ENCODE data around the gene MKLN1.
"Not testable (repeated sequence)": the region's sequence is repeated elsewhere in the genome, so short reads cannot be mapped to it uniquely, and the experiment has no call there.

MKLN1 gene

DNA sequence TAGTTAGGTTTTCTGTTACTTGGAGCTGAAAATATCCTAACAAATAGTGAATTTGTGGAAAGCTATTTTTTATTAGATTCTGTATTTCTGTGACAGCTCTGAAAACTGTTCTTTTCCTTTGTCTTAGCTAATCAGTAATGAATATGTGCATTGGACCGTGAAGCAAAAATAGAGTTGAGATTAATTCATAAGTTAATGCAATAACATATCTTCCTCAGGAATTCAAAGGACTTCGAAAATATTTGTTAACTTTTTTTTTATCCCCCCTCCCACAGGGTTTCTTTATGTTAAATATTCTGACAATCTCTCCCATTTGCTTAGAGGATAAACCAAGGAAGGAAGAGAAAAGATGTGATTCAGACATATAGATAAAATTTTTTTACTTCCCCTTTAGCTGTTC, 127.3 kb downstream of the MKLN1 start:
- TF ChIP-seq, protein P1, sequence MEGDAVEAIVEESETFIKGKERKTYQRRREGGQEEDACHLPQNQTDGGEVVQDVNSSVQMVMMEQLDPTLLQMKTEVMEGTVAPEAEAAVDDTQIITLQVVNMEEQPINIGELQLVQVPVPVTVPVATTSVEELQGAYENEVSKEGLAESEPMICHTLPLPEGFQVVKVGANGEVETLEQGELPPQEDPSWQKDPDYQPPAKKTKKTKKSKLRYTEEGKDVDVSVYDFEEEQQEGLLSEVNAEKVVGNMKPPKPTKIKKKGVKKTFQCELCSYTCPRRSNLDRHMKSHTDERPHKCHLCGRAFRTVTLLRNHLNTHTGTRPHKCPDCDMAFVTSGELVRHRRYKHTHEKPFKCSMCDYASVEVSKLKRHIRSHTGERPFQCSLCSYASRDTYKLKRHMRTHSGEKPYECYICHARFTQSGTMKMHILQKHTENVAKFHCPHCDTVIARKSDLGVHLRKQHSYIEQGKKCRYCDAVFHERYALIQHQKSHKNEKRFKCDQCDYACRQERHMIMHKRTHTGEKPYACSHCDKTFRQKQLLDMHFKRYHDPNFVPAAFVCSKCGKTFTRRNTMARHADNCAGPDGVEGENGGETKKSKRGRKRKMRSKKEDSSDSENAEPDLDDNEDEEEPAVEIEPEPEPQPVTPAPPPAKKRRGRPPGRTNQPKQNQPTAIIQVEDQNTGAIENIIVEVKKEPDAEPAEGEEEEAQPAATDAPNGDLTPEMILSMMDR (IDR thresholded peaks at IDR 0.05; ENCODE audit: low read depth, low read length), result no peak
- no peak overlapping the region for H3K4me3 ChIP-seq (replicated peaks in 1 of 2; ENCODE audit: low read depth in 2 of 2, low read length in 2 of 2)
- DNase-seq (ENCODE audit: low read depth in 2 of 2), result no peak

DNA sequence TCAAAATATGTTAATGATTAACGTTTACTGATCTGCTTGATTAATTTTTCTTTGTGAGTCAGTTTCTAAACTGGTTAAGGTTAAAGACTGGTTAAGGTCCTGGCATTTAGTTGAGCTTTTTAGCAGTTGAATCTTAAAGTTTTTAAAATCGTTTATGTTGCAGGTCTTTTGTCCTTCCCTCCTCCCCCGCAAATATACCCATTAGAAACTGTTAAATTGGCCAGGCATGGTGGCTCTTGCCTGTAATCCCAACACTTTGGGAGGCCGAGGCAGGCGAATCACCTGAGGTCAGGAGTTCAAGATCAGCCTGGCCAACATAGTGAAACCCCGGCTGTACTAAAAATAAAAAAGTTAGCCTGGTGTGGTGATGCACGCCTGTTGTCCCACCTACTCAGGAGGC, 127.9 kb downstream of the MKLN1 start:
- TF ChIP-seq, protein P1 (IDR thresholded peaks at IDR 0.05; ENCODE audit: low read depth, low read length), result no peak
- no peak for DNase-seq (ENCODE audit: low read depth in 2 of 2)
- H3K4me3 ChIP-seq (replicated peaks in 1 of 2; ENCODE audit: low read depth in 2 of 2, low read length in 2 of 2), result no peak overlapping the region

DNA sequence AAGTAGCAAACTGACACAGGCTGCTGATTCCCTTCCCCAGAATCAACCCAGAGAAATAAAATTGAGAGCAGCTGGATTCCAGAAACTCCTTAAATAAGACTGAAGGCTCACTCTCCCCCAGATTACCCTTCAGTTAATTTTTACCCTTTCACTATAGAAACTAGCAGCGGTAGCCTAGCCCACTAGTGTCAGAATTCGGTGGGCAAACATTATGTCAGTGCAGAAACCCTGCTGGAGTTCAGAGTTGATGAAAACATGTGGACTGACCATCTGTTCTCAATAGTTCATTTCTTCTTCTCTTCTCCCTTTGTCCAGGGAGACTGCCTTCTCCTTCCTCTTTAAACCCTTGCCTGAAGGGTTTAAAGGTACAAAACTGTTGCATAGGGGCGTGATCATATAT, 128.7 kb downstream of the MKLN1 start:
- no peak overlapping the region for H3K4me3 ChIP-seq (replicated peaks in 1 of 2; ENCODE audit: low read depth in 2 of 2, low read length in 2 of 2)
- TF ChIP-seq, protein P1 (IDR thresholded peaks at IDR 0.05; ENCODE audit: low read depth, low read length), result no peak
- DNase-seq (ENCODE audit: low read depth in 2 of 2), result no peak

DNA sequence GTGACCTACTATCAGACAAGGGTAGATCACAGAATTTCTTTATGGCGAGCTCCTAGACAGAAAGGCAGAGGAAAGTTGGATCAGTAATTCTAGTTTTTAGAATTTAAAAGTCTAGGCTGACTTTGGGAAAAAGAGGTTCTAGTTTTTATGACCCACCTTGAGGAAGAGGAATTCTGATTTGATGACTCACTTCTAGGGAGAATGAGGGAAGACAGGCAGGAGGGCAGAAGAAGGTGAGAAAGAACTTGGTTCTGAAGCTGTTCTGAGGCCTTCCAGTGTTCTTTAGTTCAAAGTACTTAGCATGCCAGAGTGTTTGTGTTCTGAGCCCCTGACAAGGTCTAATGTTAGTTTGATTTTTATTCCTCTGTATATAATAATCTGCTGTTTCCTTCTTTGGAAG, 131.6 kb downstream of the MKLN1 start:
- TF ChIP-seq, protein P1 (IDR thresholded peaks at IDR 0.05; ENCODE audit: low read depth, low read length), result no peak
- no peak for DNase-seq (ENCODE audit: low read depth in 2 of 2)

DNA sequence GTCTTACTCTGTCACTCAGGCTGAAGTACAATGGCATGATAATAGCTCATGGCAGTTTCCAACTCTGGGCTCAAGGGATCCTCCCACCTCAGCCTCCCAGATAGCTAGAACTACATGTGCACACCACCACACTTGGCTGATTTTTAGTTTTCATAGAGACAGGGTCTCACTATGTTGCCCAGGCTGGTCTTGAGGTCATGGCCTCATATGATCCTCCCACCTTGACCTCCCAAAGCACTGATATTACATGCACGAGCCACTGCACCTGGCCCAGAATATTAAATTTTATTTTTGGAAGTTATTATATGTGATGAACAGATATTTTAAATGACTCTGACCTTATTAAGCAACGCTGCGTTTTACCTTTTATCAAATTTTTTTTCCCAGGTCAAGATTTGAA, 134.4 kb downstream of the MKLN1 start:
- no peak for DNase-seq (ENCODE audit: low read depth in 2 of 2)
- TF ChIP-seq, protein P1 (IDR thresholded peaks at IDR 0.05; ENCODE audit: low read depth, low read length), result no peak
- H3K4me3 ChIP-seq (replicated peaks in 1 of 2; ENCODE audit: low read depth in 2 of 2, low read length in 2 of 2), result no peak overlapping the region

More for the DNA sequence above, 131.6 kb downstream of the MKLN1 start:
- no peak overlapping the region for H3K4me3 ChIP-seq (replicated peaks in 1 of 2; ENCODE audit: low read depth in 2 of 2, low read length in 2 of 2)

DNA sequence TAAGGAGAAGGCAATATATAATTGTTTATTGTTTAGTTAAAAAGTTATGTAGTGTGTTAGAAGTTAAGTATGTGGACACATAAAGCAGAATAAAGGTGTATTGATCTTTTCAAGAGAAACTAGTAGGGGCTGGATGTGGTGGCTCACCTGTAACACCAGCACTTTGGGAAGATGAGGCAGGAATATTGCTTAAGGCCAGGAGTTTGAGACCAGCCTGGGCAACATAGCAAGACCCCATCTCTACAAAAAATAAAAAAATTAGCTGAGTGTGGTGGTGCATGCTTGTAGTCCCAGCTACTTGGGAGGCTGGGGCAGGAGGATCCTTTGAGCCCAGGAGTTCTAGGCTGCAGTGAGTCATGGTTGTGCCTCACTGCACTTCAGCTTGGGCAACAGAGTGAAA, 135.0 kb downstream of the MKLN1 start:
- DNase-seq (ENCODE audit: low read depth in 2 of 2); H3K4me3 ChIP-seq (replicated peaks in 1 of 2; ENCODE audit: low read depth in 2 of 2, low read length in 2 of 2): not testable (repeated sequence)

DNA sequence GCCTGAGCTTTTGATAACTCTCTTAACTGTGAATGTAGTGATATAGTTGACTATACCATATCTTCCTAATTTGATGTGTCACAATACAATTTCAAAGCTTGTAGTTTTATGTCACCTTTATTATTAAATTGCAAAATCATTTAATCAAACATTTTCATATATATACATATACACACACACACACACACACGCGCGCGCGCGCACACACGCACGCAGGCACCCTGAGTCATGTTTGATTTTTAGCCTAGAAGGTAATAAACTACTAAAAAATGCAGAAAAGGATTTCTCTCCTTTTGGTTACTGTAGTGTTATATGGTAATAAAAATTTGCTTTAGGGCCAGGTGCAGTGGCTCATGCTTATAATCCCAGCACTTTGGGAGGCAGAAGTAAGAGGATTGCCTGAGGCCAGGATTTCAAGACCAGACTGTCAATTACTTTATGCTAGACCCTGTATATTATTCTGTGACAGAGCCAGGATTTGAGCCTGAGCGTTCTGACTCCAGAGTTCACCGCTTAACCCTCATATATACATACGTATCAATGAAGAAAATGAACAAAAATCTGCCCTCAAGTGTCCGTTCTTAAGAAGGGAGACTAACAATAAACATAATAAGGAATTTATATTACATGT, 139.2 kb downstream of the MKLN1 start:
- TF ChIP-seq, protein P1 (IDR thresholded peaks at IDR 0.05; ENCODE audit: low read depth, low read length), result no peak
- no peak overlapping the region for H3K4me3 ChIP-seq (replicated peaks in 1 of 2; ENCODE audit: low read depth in 2 of 2, low read length in 2 of 2)
- no peak for DNase-seq (ENCODE audit: low read depth in 2 of 2)

Measured in cardiac fibroblast (primary cell).